NCI-H1048 (cell line): ENCODE measurements around the gene TNIP2.

Source experiments
- DNase-seq: peaks from one replicate; lab custom pipeline; 2025; lab: John Stamatoyannopoulos, UW

The TNIP2 gene

GRCh38 chr4:2755821-2756690, at the start of gene TNIP2:
TSS of gene TNIP2 (minus strand) at chr4:2756336. CDS start at chr4:2756289, 47 bp downstream.
- DNase-seq, result peak; percentile 6

- no peak for DNase-seq
These were observed 48.9 kb upstream of the TNIP2 start for GRCh38 chr4:2804973-2805501.

GRCh38 chr4:2804449-2804972, 48.4 kb upstream of the TNIP2 start:
- DNase-seq, result no peak

GRCh38 chr4:2803624-2804448, 47.7 kb upstream of the TNIP2 start:
- no peak for DNase-seq

- no peak for DNase-seq
These were observed 46.7 kb upstream of the TNIP2 start for GRCh38 chr4:2802618-2803531.

- DNase-seq, result no peak
These were observed 44.8 kb upstream of the TNIP2 start for GRCh38 chr4:2800691-2801596.

- no peak for DNase-seq
These were observed 44.0 kb upstream of the TNIP2 start for GRCh38 chr4:2799971-2800690.

GRCh38 chr4:2799224-2799911, 43.2 kb upstream of the TNIP2 start:
- DNase-seq, result no peak

- DNase-seq, result no peak
These were observed 42.5 kb upstream of the TNIP2 start for GRCh38 chr4:2798399-2799223.

- no peak for DNase-seq
These were observed 41.6 kb upstream of the TNIP2 start for GRCh38 chr4:2797545-2798305.

GRCh38 chr4:2796849-2797544, 40.9 kb upstream of the TNIP2 start:
- DNase-seq, result no peak

- DNase-seq, result no peak
These were observed 40.0 kb upstream of the TNIP2 start for GRCh38 chr4:2795893-2796848.

- DNase-seq, result no peak
These were observed 39.3 kb upstream of the TNIP2 start for GRCh38 chr4:2795300-2795892.

- no peak for DNase-seq
These were observed 38.6 kb upstream of the TNIP2 start for GRCh38 chr4:2794486-2795299.
